NCI-H187 (cell line): ENCODE results near the gene FYN.
"Not testable (repeated sequence)": the region's sequence is repeated elsewhere in the genome, so short reads cannot be mapped to it uniquely, and the experiment has no call there.

Source experiments
- DNase-seq, 2 experiments: peaks; one replicate each; lab custom pipeline; 2025; lab: John Stamatoyannopoulos, UW

FYN gene

DNA sequence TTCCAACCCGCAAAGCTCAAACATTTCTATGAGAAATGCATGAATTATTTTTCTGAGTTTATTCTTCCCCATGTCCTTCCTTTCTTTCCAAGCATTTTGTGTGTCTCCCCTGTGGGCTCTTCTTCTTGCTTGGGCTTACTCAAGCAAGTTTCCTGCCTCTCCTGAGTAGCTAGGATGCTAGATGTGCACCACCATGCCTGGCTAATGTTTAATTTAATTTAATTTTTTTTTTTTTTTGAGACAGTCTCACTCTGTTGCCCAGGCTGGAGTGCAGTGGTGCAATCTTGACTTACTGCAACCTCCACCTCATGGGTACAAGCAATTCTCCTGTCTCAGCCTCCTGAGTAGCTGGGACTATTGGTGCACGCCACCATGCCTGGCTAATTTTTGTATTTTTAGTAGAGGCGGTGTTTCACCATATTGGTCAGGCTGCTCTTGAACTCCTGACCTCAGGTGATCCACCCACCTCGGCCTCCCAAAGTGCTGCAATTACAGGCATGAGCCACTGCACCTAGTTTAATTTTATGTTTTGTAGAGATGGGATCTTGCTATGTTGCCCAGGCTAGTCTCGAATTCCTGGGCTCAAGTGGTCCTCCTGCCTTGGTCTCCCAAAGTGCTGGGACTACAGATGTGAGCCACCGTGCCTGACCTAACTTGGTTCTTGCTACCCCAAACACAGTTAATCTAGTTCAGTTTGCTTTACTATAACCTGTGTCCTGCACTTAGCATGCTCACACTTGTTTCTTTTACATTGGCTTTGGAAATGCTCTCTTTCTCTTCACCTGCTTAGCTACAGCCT lies 192.2 kb downstream of the FYN start:
- not testable (repeated sequence) for DNase-seq

DNA sequence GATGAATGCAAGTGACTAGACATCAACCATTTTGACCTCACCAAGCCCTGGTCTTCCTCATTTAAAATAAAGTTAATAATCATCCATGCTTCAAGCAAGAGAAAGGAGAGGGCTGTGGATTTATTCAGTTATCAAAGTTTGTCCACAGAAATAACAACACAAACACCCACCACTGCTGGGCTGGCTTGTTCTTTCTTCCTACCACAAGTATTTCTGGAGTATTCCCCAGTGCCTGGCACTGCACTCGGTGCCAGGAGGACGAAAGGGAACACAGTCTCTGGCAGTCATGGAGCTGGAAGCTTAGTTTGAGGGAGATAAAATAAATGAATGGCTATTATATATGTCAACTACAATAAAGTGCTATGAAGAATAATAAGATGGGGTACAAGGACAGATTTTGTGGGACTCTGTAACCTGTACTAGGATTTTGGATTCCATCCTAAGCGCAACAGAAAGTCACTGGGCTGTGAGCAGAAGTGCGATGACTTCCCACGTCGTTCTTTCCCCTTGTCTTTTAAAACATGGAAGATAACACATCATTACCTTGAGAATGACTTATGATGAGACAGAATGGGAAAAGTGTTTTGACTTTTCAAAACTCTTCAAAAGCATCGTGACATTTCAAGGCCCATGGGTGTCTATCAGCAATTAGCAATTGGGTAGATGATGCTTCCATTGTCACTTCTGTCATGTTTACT lies 193.1 kb downstream of the FYN start:
- no peak for DNase-seq

DNA sequence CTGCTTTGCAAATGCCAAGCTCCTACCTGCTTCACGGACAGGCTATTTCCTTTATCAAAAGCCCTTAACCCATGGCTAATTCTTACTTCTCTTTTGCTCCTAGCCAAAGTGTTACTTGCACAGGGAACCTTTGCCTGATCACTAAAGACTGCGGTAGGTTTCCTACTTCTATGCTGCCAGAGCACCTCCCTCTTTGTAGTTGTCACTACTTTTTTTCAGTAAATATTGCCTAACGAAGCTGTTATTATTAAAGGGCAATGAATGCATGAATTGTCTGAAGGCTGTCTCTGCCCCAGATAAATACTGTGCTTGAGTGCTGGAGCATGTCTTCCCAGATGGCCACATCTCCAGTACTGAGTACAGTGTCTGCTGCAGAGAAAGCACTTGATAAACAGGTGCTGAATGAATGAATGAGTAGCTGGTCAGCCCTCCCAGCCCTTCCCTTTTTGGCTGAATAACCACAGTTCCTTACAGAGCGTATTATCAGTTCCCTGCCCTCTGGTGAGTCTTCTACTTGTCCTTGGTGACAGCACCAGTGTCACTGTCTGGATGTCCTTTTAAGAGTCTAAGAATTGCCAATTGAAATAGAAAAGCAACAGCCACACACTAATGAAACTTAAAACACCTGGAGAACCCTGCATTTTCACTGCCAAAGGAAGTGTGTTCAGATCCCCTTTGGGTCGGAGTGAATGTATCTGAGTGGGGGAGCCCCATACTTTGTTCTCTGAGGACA lies 194.0 kb downstream of the FYN start:
- no peak for DNase-seq

DNA sequence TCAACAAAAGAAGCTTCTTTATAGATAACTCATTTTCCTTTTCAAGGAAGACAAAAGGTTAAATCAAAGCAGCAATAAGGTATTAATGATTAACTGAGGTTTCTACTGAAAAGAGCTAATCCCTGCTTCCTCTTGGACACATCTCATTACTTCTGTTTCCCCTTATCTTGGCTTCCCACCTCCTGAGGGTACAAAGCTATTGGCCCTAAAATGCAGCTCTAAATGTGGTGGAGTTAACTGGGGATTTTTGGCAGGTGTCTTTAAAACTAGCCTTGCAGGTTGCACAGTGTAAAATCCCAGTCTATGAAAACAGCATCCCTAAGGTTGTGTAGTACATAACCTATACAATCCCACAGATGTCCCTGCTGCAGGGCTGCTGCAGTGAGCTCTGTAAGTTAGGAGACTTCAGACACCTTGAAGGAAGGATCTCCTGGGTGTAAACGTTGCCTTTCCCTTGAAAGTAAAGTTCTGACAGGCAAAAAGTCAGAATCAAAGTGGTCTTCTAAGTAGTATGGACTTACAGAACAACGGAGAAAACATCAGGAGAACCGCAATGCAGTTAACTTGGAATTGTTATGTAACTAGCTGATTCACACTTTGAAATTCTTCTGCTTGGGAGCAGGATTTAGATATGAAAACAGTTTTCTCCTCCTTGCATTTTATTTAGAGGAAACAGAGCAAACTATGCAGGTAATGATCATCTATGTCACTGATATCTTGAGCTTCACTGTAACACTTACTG lies 195.8 kb downstream of the FYN start:
- DNase-seq = no peak

DNA sequence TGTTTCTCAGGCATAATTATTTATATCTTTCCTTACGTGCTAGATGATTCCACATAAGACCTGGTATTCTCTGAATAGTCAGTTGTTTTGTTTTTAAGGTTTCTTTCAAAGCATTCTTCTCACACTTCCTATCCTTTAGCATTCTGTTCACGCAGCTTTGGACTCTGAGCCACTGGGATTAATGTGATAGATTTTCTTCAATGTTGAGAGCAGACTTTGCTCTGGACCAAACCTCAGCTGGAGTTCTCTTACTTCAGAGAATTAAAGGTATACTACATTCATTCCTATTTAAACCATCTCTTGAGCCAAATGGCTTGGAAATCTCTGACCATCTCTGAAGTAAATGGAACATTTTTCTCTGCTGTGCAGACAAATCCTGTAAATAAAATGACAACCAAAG lies 196.9 kb downstream of the FYN start:
- no peak for DNase-seq

DNA sequence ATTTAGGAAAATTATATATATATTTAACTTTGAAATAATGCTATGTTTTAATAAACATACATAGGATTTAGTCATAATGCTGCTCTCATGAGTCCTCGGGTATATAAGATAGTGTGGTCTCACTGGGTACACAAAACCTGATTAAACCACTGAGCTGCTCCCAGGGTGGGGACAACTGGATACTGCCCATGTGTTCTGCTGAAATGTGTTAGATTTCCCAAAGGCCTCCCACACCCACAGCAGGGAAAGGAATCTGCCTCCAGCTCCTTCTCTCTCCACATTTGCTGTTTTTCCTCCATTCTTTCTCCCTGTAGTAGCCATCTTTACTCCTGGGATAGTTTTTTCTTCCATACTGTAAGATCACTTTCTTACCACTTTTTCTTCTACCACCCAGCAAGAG lies 198.4 kb downstream of the FYN start:
- no peak for DNase-seq

DNA sequence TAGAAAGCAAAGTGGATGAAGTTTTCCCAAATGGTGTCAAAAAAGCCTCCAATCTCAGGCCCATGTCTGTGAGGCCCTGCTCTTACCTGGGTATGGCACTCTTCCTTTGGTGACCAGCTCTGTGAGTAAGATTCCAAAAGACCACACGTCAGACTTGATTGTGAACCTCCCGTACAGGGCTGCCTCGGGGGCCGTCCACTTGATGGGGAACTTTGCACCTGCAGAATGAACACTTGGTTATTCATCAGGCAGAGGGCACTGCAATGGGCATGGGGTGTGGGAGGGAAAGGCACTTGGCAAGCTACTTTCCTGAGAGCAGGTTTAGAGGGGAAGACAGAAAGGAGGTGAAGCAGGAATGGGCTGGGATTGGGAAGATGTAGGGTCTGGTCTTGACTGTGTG lies 198.8 kb downstream of the FYN start:
- no peak for DNase-seq

DNA sequence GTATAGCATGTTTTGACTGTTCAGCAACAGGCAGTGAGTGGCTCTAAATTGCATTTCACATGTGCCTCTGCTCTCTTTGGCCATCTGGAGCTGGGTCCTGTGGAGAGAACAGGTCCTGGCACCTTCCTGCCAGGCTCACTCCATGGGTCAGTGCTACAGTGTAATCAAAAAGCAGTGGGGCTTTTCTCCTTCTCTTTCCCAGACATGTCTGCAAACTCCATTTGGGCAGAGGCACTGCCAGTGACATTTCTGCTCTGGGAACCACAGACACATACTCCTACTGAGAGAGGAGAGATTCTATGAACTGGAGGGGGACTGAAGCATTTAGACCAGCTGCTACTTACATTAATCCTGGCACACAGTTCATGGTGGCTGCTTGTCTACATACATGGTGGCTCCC lies 199.3 kb downstream of the FYN start:
- DNase-seq = no peak

DNA sequence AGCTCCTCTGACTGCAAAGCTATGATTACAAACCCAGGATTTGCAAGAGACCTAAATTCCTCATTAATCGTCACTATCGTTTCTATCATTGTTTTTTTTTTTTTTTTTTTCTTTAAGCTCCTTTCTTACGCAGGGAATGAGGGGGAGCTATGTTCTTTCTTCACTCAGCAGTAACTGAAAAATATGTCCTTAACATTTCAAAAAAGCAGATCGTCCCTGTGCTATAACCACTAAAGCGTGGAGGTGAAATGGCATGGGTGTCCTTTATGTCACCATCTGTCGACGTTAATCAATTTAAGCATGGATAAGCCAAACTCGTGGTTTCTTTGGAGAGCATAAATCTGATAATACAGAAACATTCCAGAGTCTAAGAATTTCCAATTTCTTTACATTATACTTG lies 199.7 kb downstream of the FYN start:
- no peak for DNase-seq

DNA sequence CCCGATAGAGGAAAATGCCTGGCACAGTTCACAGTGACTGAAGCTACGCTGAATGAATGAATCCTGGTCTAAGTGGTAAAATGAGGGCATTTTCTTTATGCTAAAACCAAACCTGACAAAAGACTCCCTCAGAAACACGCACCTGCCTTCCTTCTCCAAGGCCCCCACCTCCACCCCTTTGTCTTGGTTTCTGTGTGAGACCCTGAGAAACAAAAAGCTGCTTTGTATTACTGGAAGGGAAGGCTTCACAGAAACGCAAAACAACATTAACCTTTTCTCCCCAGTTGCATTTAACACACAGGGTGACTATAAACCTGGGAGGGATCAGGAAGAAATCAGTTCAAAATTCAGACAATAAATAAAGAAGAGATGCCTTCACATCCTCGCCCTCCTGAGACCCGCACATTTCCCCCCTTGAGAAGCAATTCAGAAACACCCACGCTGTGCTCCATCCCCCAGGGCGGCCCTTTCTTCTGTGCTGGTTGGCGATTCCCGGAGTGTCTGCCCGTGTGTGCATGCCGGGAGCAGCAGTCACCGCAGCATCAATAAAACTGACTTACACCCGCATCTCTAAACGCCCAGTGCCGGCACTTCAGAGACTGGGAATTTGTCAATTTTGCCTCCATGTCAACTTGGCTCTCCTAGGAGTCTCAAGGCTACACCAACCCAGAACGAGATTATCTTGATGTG lies 200.3 kb downstream of the FYN start:
- no peak for DNase-seq

DNA sequence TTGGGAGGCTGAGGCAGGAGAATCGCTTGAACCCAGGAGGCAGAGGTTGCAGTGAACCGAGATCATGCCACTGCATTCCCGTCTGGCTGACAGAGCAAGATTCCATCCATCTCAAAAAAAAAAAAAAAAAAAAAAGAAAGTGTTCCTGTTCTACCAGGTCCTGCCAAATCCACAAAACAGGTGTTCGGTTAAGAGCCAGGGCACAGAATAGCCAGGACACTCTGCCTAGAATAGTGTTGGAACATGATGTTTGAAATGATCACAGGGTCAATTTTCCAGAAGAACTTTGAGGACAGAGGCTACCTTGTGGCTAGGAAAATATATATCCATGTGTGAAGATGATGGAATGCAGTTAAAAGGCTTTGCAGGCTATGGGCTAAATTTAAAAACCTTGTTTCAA lies 203.9 kb downstream of the FYN start:
- no peak for DNase-seq

DNA sequence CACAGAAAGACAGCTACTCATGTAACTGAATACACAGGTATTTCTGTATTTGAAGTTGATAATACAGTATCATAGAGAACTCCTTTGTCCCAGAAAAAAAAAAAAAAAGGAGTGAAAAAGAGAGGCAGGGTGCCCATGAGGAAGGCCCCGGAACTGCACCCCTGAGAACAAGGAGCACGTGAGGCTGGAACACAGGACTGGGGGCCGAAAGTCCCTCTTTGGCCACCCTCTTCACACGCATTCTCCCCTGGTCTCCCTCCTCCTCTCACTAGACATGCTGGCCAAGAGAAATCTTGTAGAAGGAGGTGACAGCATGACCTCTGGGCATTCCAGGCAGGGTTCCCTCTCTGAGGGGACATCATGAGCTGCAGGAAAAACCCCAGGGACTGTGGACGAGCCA lies 204.8 kb downstream of the FYN start:
- no peak for DNase-seq

DNA sequence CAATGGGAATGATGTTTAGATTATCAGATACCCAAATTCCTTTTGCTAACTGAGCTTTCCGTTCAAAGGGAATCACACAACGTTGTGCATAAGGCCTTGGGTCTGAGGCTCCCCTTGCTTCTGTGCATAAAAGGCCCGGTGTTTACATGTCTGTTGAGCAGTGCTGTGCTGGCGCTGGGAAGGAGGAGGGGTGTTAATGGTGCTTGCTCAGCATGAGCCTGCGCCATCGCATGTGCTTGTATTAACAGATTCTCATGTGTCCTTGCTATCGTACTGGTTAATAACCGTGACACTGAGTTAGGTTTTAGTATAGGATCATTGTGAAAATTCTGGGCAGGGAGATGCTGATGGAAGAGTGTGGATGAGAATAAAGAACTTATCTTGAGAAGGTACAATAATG lies 205.3 kb downstream of the FYN start:
- peak; percentile 41 to 42 for DNase-seq

DNA sequence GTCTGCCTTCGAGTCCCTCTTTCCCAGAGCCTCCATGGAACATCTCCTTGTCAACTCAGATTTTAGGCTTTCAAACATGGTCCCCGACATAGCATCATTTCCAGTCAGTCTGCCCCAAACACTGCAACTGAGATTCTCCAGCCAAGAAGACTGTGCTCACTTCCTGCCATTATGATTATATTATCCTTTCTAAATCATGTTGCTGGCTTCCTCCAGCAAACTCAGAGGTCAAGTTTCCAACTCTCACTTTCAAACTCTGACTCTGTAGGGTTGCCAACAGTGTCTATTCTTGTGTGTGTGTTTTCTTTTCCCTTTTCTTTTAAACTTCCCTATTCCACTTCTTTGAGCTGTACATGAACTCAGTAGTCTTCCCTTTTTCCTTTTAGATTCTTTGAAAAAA lies 206.4 kb downstream of the FYN start:
- DNase-seq = no peak

DNA sequence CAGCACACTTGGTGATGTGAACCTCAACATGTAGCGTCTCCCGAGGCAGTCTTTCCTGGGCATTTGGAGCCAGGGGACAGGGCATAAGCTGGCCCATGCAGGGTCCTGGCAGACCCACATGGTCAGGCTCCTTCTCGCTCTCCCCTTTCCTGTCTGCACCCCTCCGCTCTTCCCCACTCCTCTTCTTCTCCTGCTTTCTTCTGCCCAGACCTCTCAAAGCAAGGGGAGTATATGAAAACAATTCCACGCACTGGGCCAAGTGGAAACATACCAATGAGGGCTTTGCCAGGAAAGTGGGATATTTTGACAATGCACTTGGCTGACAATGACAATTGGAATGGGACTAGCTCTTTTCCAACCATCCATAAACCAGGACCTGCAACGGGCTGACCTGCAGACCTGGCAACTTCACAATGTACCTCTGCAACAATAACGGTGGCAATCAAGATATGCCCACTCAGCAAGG lies 208.7 kb downstream of the FYN start:
- no peak for DNase-seq

DNA sequence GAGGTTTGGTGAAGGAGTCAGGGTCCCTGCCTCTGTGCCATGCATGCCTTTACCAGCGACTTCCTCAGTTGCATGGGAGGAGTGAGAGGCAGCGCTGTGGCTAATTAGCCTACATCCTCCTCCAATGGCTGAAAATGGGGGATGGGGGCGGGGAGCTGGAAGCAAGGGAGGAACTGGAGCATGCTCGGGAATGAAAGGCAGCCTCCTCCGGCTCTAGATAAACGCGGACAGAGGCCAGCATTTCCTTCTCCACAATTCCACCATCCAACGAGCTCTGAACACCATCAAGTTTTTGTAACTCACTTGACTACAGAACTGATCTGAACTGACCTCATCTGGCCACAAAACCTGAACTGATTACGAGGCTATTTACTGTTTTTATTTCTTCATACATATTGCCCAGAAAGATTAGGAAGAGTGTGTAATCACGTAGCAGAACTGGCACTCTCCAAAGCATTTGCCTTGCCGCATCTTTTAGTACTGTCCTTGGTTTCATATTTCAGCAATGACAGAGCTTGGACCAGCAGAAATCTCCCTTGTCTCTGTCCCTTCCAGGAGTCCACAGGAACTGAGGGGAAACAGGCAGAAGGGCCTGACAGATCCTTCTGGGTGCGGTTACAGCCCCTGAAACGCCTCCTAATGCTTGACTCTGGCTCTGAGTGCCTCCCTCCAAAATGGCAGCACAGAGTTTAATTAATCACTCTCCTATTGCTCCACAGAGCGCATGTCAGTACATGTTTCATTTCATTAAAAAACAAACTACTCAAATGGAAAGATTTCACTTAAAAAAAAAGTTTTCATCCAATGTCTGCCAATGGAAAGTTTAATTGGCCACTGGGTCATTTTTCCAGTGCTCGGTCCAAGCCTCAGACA lies 209.3 kb downstream of the FYN start:
- DNase-seq = peak; percentile 53 to 63

DNA sequence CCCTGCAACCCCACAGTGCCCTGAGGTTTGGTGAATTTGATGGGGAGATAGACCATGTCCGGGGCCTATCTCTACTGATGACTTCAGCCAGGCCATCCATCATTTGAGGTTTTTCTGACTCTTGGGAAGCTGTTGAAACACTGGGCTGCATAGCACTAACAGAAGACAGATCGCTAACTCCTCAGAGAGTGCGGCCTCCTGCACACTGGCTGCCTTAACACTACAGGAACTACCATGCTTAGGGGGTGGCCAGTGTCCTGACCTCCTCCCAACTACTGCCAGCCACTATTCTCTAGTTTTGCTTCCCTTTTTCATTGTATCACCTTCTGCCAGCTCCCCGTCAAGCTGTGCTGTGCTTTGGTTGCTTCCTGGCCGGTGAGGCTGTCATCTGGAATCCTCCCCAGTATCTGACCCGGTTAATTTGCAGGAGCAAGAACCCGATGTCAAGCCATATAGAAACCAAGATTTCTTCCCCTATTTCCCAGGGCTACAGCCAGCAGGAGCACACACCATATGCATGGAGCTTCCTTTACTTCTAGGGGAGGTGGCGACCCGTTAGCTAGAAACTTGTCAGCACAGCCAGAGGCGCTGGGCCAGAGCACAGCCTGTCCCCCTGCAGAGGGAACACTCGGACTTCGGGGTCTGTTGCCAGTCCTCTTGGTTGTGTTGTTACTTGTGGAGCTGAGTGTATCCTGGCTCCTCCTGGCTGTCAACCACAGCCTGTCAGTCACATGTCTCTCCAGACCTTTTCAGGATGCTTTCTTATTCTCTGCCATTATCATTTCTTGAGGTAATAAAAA lies 210.3 kb downstream of the FYN start:
- DNase-seq = no peak

DNA sequence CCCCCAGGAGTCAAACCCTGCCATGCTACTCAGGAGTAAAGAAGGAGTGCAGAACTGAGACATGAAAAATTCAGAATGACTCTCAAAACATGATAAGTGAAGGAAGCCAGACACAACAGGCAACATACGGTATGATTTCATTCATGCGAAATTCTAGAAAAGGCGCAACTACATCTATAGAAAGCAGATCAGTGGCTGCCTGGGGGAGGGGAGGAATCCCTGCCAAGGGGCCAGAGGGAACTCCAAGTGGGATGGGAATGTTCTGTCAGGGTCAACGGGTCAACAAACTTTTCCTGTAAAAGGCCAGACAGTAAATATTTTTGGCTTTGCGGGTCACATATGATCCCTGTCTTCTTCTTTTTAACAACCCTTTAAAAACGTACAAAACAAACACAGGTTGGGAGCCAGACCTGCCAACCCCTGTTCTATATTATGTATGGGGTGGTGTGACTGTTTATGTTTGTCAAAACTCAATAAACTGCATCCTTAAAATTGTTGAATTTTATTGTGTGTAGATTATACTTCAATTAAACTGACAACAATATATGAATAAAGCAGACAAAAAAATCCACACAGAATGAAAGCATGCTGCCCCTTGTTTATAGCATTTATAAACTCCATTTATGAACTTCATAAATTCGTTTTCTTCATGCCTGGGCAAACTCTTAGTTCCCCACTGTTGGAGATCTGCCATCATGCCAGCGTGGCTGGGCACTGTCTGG lies 211.0 kb downstream of the FYN start:
- DNase-seq = no peak

DNA sequence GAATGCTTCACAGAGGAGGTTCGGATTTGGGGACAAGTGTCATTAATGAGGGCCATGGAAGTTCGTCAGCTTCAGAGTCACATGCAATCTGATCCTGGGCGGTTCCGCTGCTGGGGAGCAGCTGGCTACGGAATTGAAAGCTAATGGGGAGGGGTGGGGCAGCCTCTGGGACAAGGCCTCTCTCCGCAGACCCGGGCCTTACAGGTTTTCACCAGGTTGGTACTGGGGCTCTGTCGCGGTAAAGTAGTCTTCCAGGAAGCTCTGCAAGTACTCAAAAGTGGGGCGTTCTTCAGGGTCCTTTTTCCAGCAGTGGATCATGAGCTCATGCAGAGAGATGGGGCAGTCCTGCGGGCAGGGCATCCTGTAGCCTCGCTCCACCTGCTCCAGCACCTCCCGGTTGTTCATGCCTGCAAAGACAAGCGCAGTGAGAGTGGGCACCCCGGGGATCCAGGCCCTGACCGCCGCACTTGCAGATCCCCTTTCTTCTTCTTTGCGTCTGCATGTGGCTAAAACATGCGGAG lies 211.7 kb downstream of the FYN start:
- DNase-seq = peak; percentile 65 to 79
